GM12878 (cell line): ENCODE results near the gene PDLIM5. TPM values are rescaled to one million over a fixed set of nuclear protein-coding genes. Genes with fewer than 3 reads are reported as not detected.

Source experiments
- ATAC-seq: fragments of 200-7000 bp; cut with Tn5 transposase; 3 replicates; pipeline ENCODE4 v1.9.1; 2020; ENCODE audit warnings: mild to moderate bottlenecking, moderate library complexity
- BruUV-seq: library from RNA; stranded (reverse); fragments of 400-500 nt; replicated peaks from 2 replicates; lab custom pipeline; 2021; lab: Mats Ljungman, UMichigan
- CTCF ChIA-PET: fragments of 300-600 bp; sonication (Branson Sonifier 250); formaldehyde crosslinking; extraction: SDS; loops from one replicate; lab custom pipeline; 2021; ENCODE audit warnings: inconsistent platforms; lab: Yijun Ruan, JAX
- POLR2A ChIA-PET: fragments of 350-600 bp; formaldehyde crosslinking; extraction: SDS; loops from one replicate; lab custom pipeline; 2021; ENCODE audit warnings: inconsistent platforms; lab: Charles Lee
- RAD21 ChIA-PET: fragments of 300-600 bp; sonication (Branson Sonifier 250); formaldehyde crosslinking; loops from one replicate; lab custom pipeline; 2023; ENCODE audit warnings: antibody characterized with exemption; ENCODE audit not compliant: unreplicated experiment; lab: Charles Lee
- SMC1A ChIA-PET: fragments of 300-600 bp; sonication (Branson Sonifier 250); formaldehyde crosslinking; loops from one replicate; lab custom pipeline; 2023; ENCODE audit not compliant: unreplicated experiment, uncharacterized antibody; lab: Charles Lee
- DNase-seq: peaks from one replicate; pipeline ENCODE4 v3.0.0-alpha.2; 2011; ENCODE audit warnings: low read depth, low spot score
- FAIRE-seq: peaks from 3 replicates; lab custom pipeline; 2011; peaks lifted over from hg19 to GRCh38; lab: Jason Lieb, UNC
- H2AFZ ChIP-seq: 2 replicates; pipeline ENCODE4 v1.6.0; 2011; ENCODE audit warnings: low read depth, low read length, control low read depth; ENCODE audit not compliant: control insufficient read depth
- H3K27ac ChIP-seq: 2 replicates; pipeline ENCODE4 v1.5.1; 2011; ENCODE audit warnings: control low read depth; ENCODE audit not compliant: control insufficient read depth, insufficient read depth
- H3K27me3 ChIP-seq, 2 experiments: replicated peaks in 1 of 2; 2 replicates each; pipeline versions ENCODE4 v1.6.0 to v1.6.1; 2011; ENCODE audit warnings: low read length in 1 of 2; ENCODE audit not compliant: control insufficient read depth in 2 of 2, insufficient read depth in 2 of 2
- H3K36me3 ChIP-seq, 2 experiments: 2 replicates each; pipeline ENCODE4 v1.5.1; 2011; ENCODE audit warnings: low read length in 1 of 2; ENCODE audit not compliant: control insufficient read depth in 2 of 2, insufficient read depth in 2 of 2
- H3K4me1 ChIP-seq: 2 replicates; pipeline ENCODE4 v1.6.1; 2011; ENCODE audit warnings: mild to moderate bottlenecking, low read length, moderate library complexity, mixed read lengths; ENCODE audit not compliant: control insufficient read depth, insufficient read depth
- H3K4me2 ChIP-seq: 2 replicates; pipeline ENCODE4 v1.6.0; 2011; ENCODE audit warnings: control low read depth; ENCODE audit not compliant: control insufficient read depth, insufficient read depth
- H3K4me3 ChIP-seq: fragments of 200-600 bp; sonication (generic); 2 replicates; pipeline ENCODE4 v1.5.1; 2016
- H3K79me2 ChIP-seq: 2 replicates; pipeline ENCODE4 v1.6.0; 2011; ENCODE audit warnings: low read length; ENCODE audit not compliant: control insufficient read depth, insufficient read depth
- H3K9ac ChIP-seq: 2 replicates; pipeline ENCODE4 v1.8.0; 2011; ENCODE audit warnings: low read length, control low read depth, mixed read lengths; ENCODE audit not compliant: control insufficient read depth, insufficient read depth
- H3K9me3 ChIP-seq: replicated peaks from 3 replicates; pipeline ENCODE4 v1.5.1; 2011; ENCODE audit warnings: mild to moderate bottlenecking, low read length; ENCODE audit not compliant: control insufficient read depth, insufficient read depth
- H4K20me1 ChIP-seq: 2 replicates; pipeline ENCODE4 v1.6.0; 2011; ENCODE audit not compliant: control insufficient read depth, insufficient read depth
- EED ChIP-seq: sonication (generic); IDR thresholded peaks from 2 replicates; pipeline ENCODE4 v1.6.1; 2016; ENCODE audit warnings: antibody characterized with exemption, low read depth
- EP300 ChIP-seq, 2 experiments: fragments of 150-350 bp in 1 of 2; IDR thresholded peaks; 2 replicates each; pipeline ENCODE4 v1.6.1; 2011 to 2012; ENCODE audit warnings: low read depth in 2 of 2, low read length in 2 of 2, borderline replicate concordance in 1 of 2, improper control_type of control experiment in 1 of 2, inconsistent platforms in 1 of 2; ENCODE audit not compliant: control insufficient read depth in 1 of 2
- MXI1 ChIP-seq: fragments of 150-350 bp; IDR thresholded peaks from 2 replicates; pipeline ENCODE4 v1.6.1; 2011; ENCODE audit warnings: low read depth, mild to moderate bottlenecking, inconsistent platforms, low read length, improper control_type of control experiment
- POU2F2 ChIP-seq: IDR thresholded peaks from 3 replicates; pipeline ENCODE4 v1.6.1; 2011; ENCODE audit warnings: low read depth, mild to moderate bottlenecking, low read length, borderline replicate concordance
- RUNX3 ChIP-seq: IDR thresholded peaks from 2 replicates; pipeline ENCODE4 v1.6.1; 2012; ENCODE audit warnings: low read length, inconsistent platforms
- SIX5 ChIP-seq: IDR thresholded peaks from 2 replicates; pipeline ENCODE4 v1.6.1; 2011; ENCODE audit warnings: mild to moderate bottlenecking, low read depth, low read length, moderate library complexity; ENCODE audit not compliant: severe bottlenecking
- SPI1 ChIP-seq: IDR thresholded peaks from 2 replicates; pipeline ENCODE4 v1.6.1; 2011; ENCODE audit warnings: low read depth, mild to moderate bottlenecking, low read length, moderate library complexity, borderline replicate concordance; ENCODE audit not compliant: insufficient read depth
- ZBED1 ChIP-seq: IDR thresholded peaks from 2 replicates; pipeline ENCODE4 v1.6.1; 2016; ENCODE audit warnings: borderline replicate concordance
- in situ Hi-C: fragments of 300-500 bp; cut with MboI; formaldehyde crosslinking; loops from 9 replicates; pipeline ENCODE4 v1.14.3; 2018; ENCODE audit warnings: mixed read lengths
- intact Hi-C: fragments of 100-400 bp; cut with micrococcal nuclease; formaldehyde crosslinking; loops from one replicate; pipeline ENCODE4 v1.14.2; 2022; ENCODE audit not compliant: unreplicated experiment
- polyA plus RNA-seq, 11 experiments: library from polyadenylated mRNA; depleted of rRNA in 4 of 11; unstranded in 6 of 11; stranded (reverse) in 5 of 11; fragments of >200 nt; fragmentation: Nextera tagmentation in 4 of 11; fragmentation: Illumina TruSeq in 1 of 11; extraction: Ambion mirVana in 4 of 11; extraction: Trizol in 1 of 11; gene quantifications; 1 replicate in 1 of 11; 2 replicates in 10 of 11; pipeline versions ENCODE4 v1.2.1 to v1.2.3, GENCODE V29; 2011 to 2016; ENCODE audit warnings: inconsistent platforms in 2 of 11, missing spikeins in 2 of 11, low read depth in 1 of 11
- total RNA-seq, 4 experiments: library from RNA; depleted of rRNA in 3 of 4; stranded (reverse); fragments of >200 nt in 3 of 4; fragmentation: Illumina TruSeq in 1 of 4; extraction: Trizol in 1 of 4; gene quantifications; 2 replicates each; pipeline versions ENCODE4 v1.2.1 to v1.2.3, GENCODE V29; 2013 to 2021
- TF ChIP-seq, protein P1 (sequence below): fragments of 450-650 bp; IDR thresholded peaks from 2 replicates; pipeline ENCODE4 v1.6.1; 2018; ENCODE audit warnings: mild to moderate bottlenecking, low read depth, moderate library complexity; ENCODE audit not compliant: partially characterized antibody
- TF ChIP-seq, protein P2 (sequence below): fragments of 450-650 bp; formaldehyde crosslinking; IDR thresholded peaks from 2 replicates; pipeline ENCODE4 v1.4.0; 2022; ENCODE audit warnings: mild to moderate bottlenecking, moderate library complexity
- TF ChIP-seq, protein P3 (sequence below): IDR thresholded peaks from 2 replicates; pipeline ENCODE4 v1.6.1; 2011; ENCODE audit warnings: borderline replicate concordance, low read depth, mild to moderate bottlenecking, moderate library complexity, low read length; ENCODE audit not compliant: insufficient read depth, poor library complexity, severe bottlenecking

PDLIM5 gene
- total and polyA plus RNA-seq, 10 of the 15 experiments (the other 5 are each of a cell fraction or from before 2014, with no cell fraction given) = 10.0 to 52.9 (median 20.7) TPM

DNA sequence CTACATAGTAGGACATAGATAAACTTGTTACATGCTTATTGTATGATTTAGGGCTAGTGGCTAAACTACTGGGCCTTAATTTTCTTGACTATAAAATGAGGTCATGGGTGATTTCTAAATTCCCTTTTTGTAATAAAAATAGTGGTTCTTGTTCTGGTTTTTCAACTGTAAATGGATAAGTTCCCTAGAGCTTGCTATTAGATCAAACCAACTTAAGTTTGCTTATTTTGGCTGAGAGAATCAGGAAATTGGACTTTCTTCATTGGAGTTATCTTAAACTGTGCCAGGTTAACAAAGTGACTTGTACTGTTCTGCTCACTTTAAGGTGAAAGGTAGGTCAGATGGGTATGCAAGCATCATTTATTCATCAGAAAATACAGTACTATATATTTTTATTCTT lies 78.3 kb downstream of the PDLIM5 start:
- Histone ChIP-seq H3K9ac (no peak overlapping the region), H3K27me3 (no peaks in the 10 kb centered on the region), H3K4me2 (no peak overlapping the region), H2AFZ (no peak overlapping the region), H4K20me1 (no peaks in the 10 kb centered on the region), H3K4me3 (no peak overlapping the region), H3K9me3 (no peaks in the 10 kb centered on the region), H3K36me3 (no peaks in the 10 kb centered on the region), H3K79me2 (no peaks in the 10 kb centered on the region), H3K4me1 (peaks cover 13% of the 10 kb centered on the region), H3K27ac (no peak overlapping the region)
- ChIA-PET RAD21 (no interaction called here), POLR2A (no interaction called here), CTCF (interaction anchor here (1.0 to 1.1 kb wide), 2 partner anchors 11 to 123 kb away, joined by 3 read pairs; no protein-coding TSS in a partner anchor), SMC1A (interaction anchor here (1.4 kb wide), 1 partner anchor 15 kb away, joined by 3 read pairs; no protein-coding TSS in a partner anchor)
- in situ Hi-C loops (no loop called here), intact Hi-C loops (no loop called here)
- ATAC-seq (no peak), DNase-seq (no peak), FAIRE-seq (no peak)
- no TSS peak for BruUV-seq
- TF ChIP-seq EP300 (IDR thresholded peaks at IDR 0.05; ENCODE audit: borderline replicate concordance in 1 of 2, control insufficient read depth in 1 of 2, low read depth in 2 of 2, low read length in 2 of 2) (no peak), POU2F2 (no peak), SPI1 (no peak), ZBED1 (no peak), MXI1 (no peak), SIX5 (no peak), EED (no peak), RUNX3 (no peak)
- TF ChIP-seq, protein P1, sequence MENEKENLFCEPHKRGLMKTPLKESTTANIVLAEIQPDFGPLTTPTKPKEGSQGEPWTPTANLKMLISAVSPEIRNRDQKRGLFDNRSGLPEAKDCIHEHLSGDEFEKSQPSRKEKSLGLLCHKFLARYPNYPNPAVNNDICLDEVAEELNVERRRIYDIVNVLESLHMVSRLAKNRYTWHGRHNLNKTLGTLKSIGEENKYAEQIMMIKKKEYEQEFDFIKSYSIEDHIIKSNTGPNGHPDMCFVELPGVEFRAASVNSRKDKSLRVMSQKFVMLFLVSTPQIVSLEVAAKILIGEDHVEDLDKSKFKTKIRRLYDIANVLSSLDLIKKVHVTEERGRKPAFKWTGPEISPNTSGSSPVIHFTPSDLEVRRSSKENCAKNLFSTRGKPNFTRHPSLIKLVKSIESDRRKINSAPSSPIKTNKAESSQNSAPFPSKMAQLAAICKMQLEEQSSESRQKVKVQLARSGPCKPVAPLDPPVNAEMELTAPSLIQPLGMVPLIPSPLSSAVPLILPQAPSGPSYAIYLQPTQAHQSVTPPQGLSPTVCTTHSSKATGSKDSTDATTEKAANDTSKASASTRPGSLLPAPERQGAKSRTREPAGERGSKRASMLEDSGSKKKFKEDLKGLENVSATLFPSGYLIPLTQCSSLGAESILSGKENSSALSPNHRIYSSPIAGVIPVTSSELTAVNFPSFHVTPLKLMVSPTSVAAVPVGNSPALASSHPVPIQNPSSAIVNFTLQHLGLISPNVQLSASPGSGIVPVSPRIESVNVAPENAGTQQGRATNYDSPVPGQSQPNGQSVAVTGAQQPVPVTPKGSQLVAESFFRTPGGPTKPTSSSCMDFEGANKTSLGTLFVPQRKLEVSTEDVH = no peak
- TF ChIP-seq, protein P2, sequence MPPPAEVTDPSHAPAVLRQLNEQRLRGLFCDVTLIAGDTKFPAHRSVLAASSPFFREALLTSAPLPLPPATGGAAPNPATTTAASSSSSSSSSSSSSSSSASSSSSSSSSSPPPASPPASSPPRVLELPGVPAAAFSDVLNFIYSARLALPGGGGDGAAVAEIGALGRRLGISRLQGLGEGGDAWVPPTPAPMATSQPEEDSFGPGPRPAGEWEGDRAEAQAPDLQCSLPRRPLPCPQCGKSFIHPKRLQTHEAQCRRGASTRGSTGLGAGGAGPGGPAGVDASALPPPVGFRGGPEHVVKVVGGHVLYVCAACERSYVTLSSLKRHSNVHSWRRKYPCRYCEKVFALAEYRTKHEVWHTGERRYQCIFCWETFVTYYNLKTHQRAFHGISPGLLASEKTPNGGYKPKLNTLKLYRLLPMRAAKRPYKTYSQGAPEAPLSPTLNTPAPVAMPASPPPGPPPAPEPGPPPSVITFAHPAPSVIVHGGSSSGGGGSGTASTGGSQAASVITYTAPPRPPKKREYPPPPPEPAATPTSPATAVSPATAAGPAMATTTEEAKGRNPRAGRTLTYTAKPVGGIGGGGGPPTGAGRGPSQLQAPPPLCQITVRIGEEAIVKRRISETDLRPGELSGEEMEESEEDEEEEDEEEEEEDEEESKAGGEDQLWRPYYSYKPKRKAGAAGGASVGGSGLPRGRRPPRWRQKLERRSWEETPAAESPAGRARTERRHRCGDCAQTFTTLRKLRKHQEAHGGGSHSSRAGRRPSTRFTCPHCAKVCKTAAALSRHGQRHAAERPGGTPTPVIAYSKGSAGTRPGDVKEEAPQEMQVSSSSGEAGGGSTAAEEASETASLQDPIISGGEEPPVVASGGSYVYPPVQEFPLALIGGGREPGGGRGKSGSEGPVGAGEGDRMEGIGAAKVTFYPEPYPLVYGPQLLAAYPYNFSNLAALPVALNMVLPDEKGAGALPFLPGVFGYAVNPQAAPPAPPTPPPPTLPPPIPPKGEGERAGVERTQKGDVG (CRISPR knock-in tag) = no peak
- TF ChIP-seq, protein P3, sequence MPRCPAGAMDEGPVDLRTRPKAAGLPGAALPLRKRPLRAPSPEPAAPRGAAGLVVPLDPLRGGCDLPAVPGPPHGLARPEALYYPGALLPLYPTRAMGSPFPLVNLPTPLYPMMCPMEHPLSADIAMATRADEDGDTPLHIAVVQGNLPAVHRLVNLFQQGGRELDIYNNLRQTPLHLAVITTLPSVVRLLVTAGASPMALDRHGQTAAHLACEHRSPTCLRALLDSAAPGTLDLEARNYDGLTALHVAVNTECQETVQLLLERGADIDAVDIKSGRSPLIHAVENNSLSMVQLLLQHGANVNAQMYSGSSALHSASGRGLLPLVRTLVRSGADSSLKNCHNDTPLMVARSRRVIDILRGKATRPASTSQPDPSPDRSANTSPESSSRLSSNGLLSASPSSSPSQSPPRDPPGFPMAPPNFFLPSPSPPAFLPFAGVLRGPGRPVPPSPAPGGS = no peak
